Stomach (tissue), 4 donors: ENCODE measurements around the gene SRF.

Experiments
- CTCF ChIP-seq, 7 experiments: fragments of 450-650 bp in 4 of 7; fragments of 200-600 bp in 3 of 7; sonication (generic) in 3 of 7; IDR thresholded peaks; one replicate each; pipeline ENCODE4 v1.5.1; 2016 to 2019; ENCODE audit warnings: antibody characterized with exemption in 7 of 7, control low read depth in 2 of 7, mild to moderate bottlenecking in 1 of 7
- EP300 ChIP-seq: sonication (generic); formaldehyde crosslinking; IDR thresholded peaks from one replicate; pipeline ENCODE4 v1.6.1; 2017; ENCODE audit warnings: antibody characterized with exemption

- TF ChIP-seq EP300 (no peak), CTCF (IDR thresholded peaks at IDR 0.05) (no peak)
These were observed 15.6 kb downstream of the SRF start for GRCh38 chr6:43186706-43187105.
